ENCODE results near the gene AFAP1L2.

AFAP1L2 gene, protein sequence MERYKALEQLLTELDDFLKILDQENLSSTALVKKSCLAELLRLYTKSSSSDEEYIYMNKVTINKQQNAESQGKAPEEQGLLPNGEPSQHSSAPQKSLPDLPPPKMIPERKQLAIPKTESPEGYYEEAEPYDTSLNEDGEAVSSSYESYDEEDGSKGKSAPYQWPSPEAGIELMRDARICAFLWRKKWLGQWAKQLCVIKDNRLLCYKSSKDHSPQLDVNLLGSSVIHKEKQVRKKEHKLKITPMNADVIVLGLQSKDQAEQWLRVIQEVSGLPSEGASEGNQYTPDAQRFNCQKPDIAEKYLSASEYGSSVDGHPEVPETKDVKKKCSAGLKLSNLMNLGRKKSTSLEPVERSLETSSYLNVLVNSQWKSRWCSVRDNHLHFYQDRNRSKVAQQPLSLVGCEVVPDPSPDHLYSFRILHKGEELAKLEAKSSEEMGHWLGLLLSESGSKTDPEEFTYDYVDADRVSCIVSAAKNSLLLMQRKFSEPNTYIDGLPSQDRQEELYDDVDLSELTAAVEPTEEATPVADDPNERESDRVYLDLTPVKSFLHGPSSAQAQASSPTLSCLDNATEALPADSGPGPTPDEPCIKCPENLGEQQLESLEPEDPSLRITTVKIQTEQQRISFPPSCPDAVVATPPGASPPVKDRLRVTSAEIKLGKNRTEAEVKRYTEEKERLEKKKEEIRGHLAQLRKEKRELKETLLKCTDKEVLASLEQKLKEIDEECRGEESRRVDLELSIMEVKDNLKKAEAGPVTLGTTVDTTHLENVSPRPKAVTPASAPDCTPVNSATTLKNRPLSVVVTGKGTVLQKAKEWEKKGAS

GRCh38 chr10:114404171-114405010 lies at the start of gene AFAP1L2:
AFAP1L2 (minus strand) TSS chr10:114404502; CDS start chr10:114404455, 47 bp downstream.
- DNase-seq, result no peak

DNA sequence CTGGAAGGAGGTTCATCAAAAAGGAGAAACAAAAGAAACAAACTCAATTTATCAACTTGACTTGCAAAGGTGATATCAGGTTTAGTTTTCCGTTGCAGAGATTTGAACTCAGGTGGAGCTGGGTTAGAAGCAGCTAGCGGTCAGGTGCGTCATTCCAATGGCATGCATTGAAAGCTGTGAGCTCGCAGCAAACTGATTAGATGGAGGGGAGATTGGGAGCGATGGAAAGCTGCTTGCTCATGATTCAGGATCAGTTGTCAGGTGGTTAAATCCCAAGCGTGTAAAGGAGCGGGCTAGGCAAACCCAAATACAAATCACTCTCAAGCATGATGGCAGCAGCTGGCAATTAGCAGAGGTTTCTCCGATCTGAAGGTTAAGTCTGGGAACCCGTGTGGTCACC lies 49.3 kb upstream of the AFAP1L2 start:
- DNase-seq, result no peak

DNA sequence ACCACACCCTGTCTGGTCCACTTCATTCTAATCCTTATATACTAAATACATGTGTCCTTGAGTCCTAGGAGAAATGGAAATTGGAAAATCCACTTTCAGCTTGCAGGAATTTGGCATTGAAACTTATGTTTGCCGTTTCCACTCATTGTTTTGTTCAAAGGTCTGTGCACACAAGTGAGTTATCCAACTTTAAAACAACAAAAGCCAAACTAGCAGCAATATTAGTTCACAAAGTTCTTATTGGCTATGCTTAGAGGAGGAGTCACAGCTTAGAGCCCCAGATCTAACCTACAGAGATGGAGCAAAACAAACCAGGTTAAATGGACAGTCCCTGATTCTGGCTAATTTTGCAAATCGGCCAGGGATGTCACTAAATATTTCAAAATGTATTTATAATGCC lies 44.6 kb upstream of the AFAP1L2 start:
- DNase-seq, result no peak

DNA sequence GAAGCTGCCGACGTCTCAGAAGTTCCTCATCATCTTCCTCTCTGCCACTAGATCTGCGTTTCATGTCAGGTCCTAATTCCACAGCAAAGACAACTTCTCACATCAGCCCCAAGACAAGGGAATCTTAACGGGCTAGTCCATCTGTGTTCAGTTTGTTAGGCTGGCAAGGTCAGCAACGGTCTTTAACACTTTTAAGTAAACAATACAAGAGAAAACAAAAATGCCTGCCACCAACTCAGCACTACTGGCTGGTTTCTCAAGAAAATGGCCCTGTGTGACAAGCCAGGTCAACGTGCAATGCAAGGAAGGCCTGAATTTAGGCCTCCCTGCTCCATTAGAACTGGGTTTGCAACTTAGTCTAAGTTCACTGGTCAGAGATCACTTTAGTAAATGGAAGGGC lies 41.0 kb upstream of the AFAP1L2 start:
- no peak for DNase-seq

- DNase-seq, result no peak
Observed at GRCh38 chr10:114444819-114445218, 40.5 kb upstream of the AFAP1L2 start.

DNA sequence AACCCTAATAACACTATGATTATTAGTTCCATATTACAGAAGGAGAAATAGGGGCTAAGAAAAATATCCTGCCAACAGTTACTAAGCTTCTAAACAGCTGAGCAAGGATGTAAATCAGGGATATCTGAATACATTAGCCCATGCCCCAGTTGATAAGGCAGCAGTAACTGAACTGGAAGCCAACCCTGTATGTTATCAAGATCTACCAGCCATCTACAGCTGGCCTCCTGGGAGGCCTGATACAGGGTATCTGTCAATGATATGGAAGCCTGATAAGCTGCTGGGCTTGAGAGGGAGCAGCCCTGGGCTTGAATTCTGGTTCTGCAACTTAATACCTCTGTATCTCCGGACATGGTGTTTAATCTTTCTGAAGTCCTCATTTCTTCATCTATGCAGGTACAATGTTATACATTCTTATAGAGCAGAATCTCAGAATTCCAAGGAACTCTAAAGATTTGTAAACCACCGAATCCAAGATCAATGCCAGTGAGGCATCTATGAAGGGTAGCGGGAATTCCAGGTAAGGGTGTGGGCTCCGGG lies 37.9 kb upstream of the AFAP1L2 start:
- no peak for DNase-seq

GRCh38 chr10:114441107-114441506 lies 36.8 kb upstream of the AFAP1L2 start:
- DNase-seq, result no peak

DNA sequence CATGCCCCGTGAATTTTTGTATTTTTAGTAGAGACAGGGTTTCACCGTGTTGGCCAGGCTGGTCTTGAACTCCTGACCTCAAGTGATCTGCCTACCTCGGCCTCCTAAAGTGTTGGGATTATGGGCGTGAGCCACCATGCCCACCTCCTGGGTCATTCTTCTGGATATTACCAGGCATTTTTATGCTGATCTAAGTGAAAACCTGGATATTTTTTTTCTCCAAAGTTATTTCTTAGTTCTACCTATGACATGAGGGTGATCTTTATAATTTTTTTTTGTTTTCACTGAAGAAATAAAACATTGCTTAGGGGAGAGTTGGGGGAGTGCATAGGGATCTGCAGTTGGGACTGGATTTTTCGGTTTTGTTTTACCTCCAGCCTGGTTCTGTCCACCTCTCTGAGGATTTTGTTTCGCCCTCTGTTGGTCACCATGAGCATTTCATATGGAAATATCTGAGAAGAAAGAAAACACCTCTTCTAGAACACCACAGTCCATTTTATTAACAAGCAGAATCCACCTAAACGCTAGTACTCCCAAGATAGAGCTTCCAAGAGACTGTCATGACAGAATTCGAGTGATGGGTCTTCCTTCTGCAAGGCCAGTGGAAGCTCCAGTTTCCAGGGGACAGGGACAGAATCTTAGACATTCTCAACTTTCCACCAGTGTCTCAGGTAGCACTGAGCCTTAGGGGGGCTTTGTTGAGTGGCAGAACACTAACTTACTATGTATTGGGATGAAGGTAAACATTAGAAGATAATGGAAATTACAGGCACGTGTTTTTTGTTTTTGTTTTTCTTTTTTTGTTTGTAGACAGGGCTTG lies 33.4 kb upstream of the AFAP1L2 start:
- DNase-seq, result no peak

GRCh38 chr10:114436941-114437340 lies 32.6 kb upstream of the AFAP1L2 start:
- no peak for DNase-seq

GRCh38 chr10:114432566-114433093 lies 28.3 kb upstream of the AFAP1L2 start:
- no peak for DNase-seq

DNA sequence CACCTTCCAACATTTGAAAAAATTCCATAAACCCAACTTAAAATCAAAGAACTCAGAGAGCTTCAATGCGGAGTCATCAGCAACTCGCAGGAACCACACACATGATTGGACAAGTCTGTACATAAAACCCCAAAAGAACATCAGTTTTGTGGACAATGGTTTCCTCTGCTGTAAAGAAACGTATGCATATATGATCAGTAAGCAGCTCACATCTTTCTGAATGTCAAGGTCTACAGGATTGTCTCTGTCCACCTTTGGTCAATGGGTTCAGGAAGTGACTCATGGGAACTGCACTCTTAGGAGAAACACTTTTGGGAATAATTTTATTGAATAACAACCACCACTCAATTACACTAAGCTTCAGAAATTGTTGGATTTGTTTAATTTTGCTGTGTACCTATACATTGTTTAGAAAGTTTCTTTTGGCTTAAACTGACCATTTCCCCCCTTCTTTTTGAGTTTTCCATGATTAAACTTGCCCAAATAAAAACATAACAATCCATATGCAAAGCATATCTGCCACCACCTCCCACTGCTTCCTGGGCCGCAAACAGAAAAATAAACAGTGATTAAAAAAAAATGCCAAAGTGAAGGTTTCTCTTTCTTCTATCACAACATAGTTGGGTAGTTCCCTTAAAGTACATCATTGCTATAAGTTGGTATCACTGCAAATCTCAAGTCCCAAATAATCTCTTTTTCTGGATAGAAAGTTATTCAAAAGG lies 27.3 kb upstream of the AFAP1L2 start:
- no peak for DNase-seq

- no peak for DNase-seq
Observed at GRCh38 chr10:114430688-114431413, 26.5 kb upstream of the AFAP1L2 start.

GRCh38 chr10:114429581-114430335 lies 25.5 kb upstream of the AFAP1L2 start:
- DNase-seq, result no peak

- no peak for DNase-seq
Observed at GRCh38 chr10:114427124-114427852, 23.0 kb upstream of the AFAP1L2 start.

DNA sequence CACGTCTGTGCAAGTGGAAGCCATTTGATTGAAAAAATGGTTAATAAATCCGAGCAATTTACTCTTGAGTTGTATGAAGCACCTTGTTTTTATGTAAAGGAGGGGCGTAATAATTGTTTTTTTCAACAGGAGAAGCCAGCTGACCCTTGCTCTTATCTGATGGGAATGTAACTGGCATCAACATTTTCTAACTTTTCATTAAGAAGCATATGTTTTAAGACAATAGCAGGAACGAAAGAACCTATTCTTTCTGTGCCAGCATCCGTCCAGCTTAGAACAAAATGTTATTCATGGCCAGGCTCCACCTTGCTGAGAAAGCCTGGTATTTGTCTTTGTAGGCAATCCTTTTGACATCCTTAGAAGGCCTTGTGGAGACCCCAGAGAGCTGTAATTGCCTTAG lies 22.2 kb upstream of the AFAP1L2 start:
- DNase-seq, result no peak

- no peak for DNase-seq
Observed at GRCh38 chr10:114420811-114421485, 16.6 kb upstream of the AFAP1L2 start.

DNA sequence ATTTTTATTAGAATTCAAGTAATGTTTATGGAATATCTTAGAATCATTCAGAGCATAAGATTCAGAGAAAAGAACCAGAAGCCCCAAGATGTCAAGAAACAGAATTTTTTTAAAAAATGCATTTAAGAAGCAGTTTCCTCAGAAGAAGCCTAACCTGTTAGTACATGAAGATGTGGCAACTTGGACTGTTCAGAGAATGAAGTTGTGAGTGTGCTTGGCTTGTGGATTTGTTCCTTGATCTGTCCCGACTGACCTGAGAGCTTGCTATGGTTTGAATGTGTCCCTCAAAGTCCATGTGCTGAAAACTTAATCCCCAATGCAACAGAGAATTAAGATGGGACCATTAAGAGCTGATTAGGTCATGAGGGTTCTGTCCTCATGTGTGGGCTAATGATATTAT lies 13.8 kb upstream of the AFAP1L2 start:
- DNase-seq, result no peak
